GM21367 (cell line): Measurements from ENCODE around the gene ASMTL.
"Not testable (repeated sequence)": the region's sequence is repeated elsewhere in the genome, so short reads cannot be mapped to it uniquely, and the experiment has no call there.

Source experiments
- ATAC-seq: cut with Tn5 transposase; IDR thresholded peaks from one replicate; pipeline ENCODE4 v1.9.1; 2021; ENCODE audit not compliant: unreplicated experiment

Gene ASMTL

DNA sequence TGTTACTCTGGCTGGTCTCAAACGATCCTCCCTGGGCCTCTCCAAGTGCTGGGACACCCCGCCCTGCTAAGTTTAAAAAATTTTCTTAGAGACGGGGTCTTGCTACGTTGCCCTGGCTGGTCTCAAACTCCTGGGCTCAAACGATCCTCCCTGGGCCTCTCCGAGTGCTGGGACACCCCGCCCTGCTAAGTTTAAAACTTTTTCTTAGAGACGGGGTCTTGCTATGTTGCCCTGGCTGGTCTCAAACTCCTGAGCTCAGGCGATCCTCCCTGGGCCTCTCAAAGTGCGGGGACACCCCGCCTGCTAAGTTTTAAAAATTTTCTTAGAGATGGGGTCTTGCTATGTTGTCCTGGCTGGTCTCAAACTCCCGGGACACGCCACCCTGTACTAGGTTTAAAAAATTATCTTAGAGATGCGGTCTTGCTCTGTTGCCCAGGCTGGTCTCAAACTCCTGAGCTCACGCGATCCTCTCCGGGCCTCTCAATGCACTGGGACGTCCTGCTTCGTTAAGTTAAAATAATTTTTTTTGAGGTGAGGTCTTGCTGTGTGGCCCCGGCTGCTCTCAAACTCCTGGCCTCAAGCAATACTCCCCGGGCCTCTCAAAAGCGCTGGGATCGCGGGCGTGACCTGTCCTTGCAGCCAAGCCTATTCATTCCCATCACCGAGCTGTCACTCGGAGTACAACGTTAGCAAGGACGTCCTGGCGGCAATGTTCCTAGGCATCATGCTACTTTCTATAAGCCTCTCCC lies 61.9 kb downstream of the ASMTL start:
- no peak for ATAC-seq

DNA sequence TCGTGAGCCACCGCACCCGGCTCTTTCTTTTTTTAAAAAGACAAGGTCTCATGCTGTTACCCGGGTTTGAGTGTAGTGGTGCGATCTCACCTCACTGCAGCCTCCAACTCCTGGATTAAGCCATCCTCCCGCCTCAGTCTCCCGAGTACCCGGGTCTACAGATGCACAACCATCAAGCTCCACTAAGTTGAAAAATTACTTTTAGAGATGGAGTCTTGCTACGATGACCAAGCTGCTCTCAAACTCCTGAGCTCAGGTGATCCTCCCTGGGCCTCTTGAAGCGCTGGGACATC lies 62.8 kb downstream of the ASMTL start:
- ATAC-seq = no peak

DNA sequence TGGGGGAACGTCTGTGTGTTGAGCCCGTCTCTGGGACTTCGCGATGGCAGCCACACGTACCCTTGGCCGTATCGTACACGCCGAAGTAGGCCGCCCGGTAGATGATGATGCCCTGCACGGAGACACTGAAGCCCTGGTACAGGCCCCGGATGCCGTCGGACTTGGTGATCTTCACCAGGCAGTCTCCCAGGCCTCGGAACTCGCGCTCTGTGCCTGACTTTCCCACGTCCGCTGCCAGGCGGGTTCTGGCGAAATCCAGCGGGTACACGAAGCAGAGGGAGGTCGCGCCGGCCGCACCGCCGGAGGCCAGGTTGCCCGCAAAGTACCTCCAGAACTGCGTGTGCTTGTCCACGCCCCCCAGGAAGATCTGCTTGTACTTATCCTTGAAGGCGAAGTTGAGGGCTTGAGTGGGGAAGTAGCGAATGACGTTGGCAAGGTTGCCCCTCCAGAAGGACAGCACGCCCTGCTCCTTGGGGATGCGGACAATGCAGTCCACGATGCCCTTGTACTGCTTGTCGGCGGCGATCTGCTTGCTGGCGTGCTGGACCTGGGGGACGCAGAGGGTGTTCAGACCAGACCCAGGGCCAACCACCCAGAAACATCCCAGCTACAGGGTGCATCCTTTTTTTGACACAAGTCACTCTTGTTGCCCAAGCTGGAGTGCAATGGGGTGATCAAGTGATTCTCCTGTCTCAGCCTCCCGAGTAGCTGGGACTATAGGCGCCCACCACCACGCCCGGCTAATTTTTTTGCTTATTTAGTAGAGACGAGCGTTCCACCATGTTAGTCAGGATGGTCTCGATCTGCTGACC lies 63.3 kb downstream of the ASMTL start:
- ATAC-seq = no peak

DNA sequence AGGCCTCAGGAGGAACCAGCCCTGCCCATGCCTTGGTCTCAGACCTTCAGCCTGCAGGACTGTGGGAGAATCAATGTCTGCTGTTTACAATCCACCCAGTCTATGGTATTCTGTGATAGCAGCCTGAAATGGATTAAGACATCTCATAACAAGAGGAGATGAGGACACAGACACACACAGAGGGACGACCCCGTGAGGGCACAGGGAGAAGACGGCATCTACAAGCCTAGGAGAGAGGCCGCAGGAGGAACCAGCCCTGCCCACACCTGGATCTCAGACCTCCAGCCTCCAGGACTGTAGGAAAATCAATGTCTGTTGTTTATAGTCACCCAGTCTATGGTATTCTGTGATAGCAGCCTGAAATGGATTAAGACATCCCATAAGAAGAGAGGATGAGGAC lies 64.1 kb downstream of the ASMTL start:
- no peak for ATAC-seq

DNA sequence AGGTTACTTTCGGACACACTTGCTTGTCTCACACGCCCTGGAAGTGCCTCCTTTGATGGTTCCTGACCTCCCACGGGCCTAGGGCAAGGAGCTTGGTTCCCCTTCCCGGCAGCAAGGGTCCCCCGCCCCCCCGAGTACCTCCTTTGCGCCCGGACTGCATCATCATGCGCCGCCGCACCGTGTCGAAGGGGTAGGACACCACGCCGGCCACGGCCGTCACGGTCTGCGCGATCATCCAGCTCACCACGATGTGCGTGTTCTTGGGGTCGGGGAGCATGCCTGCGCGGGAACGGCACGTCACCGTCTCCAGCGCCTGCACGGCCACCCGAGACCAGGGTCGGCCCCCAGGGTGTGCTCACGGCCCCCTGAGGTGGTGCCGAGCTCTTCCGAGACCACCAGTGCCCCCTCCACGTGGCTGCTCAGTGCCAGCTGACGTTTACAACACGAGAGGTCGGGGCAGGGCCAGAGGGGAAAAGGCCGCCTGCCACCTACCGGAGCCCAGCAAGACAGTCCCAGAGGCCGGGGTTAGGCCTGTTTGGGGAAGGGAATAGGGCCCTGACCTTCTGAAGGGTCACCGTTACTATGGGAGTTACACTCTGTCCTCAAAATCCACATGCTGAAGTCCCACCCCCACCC lies 65.5 kb downstream of the ASMTL start:
- ATAC-seq = no peak

DNA sequence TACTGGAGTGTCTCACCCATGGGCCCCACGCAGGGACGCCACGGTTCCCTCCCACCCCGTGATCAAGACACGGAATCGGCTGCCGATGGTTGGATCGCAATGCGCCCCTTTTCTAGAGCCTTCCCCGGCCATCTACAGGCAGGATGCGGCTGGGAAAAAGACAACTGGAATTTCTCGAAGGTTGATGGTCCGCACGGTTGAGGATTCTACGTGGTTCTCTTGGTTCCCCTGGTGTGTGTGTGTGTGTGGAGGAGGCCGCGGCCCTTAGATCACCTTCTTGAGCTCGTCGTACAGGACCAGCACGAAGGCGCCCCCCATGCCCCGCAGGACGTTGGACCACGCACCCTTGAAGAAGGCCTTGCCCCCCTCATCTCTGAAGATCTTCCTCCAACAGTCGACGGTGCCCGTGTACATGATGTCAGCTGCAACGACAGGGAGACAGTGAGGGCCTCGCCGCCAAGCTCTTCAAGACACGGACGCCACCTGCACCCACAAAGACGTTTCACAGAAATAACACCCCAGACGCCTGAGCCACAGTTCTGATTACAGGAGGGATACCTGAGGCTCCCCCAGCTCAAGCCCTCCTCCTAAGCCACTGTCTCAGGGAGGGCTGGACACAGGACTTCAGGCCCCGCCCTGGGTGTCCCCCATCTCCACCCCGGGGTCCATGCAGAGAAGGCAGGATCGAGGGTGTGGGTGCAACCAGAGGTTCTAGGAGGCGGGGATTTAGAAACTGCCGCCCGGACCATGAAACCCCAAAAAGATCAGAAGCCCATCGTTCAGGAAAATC lies 66.2 kb downstream of the ASMTL start:
- no peak for ATAC-seq

DNA sequence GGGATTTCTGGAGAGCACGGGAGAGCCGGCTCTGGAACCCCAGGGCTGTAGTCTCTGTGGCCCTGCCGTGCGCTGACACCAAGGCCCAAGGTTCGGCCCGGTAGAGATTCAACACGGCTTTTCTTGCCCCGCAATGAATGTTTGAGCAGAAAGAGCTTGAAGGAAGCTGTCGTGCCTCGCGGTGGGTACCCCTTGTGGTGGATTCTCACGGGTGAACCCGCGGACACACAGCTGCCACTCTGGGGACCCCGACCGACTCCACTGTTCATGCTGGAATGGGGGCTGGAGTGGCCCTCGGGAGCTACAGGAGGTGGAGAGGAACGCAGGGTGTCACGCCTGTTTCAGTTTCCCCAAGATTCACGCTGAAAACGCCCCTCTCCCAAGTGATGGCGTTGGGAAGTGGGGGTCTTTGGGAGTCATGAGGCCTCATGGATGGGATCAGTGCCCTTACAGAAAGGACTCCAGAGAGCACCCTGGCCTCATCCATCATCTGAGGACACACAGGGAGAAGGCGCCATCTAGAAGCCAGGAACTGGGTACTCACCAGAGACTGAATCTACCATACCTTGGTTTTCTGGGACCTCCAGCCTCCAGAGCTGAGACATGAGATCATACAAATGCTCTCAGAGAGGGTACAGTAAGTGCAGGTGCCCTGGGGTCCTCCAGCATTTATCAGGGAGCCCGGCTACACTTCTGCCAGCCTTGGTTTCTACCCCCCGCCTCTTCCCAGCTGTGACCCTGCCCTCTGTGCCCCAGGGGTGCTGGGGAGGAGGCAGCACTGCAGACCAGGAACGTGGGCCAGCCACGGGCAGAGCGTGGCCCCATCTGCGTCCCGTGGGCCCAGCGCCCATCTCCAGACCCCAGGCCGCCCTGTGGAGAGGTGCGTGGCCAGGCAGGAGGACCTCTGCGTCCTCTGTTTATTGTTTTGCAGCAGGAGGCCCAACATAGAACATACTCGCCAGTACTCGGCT lies 67.2 kb downstream of the ASMTL start:
- no peak for ATAC-seq

DNA sequence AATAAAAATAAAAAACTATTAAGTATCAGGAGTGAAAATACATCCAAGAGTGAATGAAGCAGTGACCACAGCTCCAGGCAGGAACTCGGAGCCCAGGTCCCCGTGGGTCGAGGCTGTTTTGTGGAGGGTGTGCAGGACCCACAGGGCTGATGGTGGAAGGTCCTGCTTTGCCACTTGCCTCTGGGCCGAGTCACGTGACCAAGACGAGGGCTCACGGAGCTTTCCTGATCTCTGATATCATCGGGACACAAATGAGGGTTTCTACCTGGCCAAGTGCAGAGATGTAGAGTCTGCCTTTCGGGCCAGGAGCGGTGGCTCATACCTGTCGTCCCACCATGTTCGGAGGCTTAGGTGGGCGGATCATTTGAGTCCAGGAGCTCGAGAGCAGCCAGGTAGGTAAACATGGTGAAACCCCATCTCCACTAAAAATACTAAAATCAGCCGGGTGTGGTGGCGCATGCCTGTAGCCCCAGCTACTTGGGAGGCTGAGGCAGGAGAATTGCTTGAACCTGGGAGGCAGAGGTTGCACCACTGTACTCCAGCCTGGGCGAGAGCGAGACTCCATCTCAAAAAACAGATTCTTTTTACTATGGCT lies 68.0 kb downstream of the ASMTL start:
- ATAC-seq = no peak

DNA sequence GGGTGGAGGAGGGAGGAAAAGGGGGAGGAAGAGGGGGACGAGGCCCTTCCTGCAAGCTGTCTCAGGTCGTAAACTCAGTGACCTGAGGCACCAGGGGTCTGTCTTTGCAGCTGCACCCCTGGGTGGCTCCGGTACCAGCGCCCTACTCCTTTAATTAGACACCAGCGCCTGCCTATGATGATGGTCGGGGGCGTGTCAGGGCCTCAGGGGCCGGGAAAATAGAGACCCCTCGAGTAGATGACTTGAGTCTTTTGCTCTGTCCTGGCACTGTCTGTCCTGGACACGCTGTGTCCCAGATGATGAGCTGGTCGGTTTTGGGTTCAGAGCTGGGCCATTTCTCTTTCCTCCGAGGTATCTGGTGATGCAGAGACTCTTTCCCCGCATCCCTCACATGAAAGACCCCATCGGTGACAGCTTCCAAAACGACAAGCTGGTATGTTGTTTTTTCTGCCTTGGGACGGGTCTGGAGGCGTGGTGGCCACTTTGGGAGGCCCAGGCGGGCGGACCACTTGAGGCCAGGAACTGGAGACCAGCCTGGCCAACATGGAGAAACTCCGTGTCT lies 72.0 kb downstream of the ASMTL start:
- no peak for ATAC-seq

DNA sequence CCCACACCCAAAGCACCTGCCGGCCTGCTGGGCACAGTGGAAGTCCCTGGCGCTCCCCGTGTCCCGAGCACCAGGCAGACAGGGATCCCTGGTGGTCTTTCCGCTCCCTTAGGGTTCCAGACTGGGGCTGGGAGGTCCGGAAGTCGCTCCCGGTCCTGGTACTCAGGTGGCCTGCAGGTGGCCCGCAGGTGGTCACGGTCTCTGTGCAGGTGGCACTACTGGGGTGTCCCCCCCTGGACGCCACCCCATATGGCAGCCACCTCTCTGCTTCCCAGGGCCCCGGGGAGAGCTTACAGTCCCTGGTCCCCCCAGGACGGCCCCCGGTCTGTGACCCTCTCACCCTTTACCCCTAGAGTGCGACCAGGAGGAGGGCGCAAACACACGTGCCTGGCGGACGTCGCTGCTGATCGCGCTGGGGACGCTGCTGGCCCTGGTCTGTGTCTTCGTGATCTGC lies 74.4 kb downstream of the ASMTL start:
- ATAC-seq = no peak

DNA sequence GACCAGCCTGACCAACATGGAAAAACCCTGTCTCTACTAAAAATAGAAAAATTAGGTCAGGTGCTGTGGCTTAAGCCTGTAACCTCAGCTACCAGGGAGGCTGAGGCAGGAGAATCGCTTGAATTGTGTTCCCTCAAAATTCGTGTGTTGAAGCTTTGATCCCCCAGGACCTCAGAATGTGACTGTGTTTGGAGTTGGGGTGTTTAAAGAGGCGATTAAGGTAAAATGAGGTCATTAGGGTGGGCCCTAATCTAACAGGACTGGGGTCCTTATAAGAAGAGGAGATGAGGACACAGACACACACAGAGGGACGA lies 84.4 kb downstream of the ASMTL start:
- no peak for ATAC-seq

DNA sequence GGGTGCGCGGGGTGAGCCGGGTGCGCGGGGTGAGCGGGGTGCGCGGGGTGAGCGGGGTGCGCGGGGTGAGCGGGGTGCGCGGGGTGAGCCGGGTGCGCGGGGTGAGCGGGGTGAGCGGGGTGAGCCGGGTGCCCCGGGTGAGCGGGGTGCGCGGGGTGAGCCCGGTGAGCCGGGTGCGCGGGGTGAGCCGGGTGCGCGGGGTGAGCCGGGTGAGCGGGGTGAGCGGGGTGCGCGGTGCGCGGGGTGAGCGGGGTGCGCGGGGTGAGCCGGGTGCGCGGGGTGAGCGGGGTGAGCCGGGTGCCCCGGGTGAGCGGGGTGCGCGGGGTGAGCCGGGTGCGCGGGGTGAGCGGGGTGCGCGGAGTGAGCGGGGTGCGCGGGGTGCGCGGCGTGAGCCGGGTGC lies 86.3 kb downstream of the ASMTL start:
- ATAC-seq = not testable (repeated sequence)

DNA sequence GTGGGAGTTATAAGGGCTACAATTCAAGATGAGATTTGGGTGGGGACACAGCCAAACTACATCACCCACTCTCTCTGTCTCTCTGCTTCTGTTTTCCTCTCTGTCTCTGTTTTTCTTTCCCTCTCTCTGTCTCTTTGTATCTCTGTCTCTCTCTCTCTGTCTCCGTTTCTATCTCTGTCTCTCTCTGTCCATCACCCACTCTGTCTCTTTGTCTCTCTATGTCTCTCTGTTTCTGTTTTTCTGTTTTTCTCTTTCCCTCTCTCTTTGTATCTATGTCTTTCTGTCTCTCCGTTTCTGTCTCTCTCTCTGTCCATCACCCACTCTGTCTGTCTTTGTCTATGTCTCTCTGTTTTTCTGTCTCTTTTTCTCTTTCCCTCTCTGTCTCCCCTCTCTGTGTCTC lies 90.8 kb downstream of the ASMTL start:
- no peak for ATAC-seq

DNA sequence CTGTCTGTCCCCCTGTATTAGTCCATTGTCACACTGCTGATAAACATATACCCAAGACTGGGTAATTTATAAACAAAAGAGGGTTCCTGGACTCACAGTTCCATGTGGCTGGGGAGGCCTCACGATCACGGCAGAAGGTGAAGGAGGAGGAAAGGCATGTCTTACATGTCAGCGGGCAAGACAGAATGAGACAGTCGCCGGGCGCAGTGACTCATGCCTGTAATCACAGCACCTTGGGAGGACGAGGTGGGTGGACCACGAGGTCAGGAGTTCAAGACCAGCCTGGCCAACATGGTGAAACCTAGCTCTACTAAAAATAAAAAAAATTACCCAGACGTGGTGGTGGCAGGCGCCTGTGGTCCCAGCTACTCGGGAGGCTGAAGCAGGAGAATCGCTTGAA lies 91.4 kb downstream of the ASMTL start:
- no peak for ATAC-seq

DNA sequence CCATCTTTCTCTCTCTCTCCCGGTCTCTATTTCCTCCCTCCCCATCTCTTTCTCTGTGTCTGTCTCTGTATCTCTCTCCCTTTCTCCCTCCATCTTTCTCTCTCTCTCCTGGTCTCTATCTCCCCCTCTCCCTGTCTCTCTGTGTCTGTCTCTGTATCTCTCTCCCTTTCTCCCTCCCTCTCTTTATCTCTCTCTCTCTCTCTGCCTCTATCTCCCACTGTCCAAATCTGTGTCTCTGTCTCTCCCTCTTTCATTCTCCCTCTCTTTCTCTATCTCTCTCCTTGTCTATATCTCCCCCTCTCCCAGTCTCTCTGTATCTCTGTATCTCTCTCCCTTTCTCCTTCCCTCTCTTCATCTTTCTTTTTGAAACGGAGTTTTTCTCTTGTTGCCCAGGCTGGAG lies 92.5 kb downstream of the ASMTL start:
- no peak for ATAC-seq

DNA sequence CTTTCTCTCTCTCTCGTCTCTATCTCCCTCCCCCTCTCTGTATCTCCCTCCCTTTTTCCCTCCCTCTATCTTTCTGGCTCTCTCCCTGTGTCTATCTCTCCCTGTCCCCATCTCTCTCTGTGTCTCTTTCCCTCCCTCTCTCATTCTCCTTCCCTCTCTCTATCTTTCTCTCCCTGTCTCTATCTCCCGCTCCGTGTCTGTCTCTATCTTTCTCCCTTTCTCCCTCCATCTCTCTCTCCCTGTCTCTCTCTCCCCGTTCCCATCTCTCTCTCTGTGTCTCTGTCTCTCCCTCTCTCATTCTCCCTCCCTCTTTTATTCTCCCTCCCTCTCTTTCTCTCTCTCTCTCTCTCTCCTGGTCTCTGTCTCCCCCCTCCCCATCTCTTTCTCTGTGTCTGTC lies 93.2 kb downstream of the ASMTL start:
- no peak for ATAC-seq

DNA sequence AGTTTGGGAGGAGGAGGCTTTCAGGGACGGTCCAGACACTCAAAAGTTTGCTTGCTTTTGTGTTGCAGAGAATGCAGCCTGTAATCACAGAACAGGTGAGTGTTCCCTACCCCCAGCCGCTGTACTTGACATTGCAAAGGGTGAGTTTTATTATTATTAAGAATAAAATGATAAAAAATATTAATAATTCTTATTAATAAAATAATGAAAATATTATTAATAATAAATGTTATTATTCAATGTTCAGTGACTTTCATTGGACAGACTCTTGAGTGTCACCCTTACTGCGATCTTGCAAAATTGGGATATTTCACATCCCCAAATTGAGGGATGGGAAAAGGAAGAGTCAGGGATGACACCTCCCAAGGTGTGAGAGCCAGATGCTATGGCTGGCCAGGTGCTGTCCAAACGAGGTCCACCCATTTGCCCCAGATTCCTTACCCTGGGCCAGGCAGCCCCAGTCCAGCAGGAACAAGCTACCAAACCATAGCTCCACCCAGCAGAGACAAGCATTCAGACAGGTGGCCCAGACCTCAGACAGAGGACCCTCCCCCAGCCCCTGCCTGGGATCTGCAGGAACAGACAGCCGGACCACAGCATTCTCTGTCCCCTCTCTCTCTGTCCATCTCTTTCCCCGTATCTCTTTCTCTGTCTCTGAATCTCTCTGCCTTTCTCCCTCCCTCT lies 93.8 kb downstream of the ASMTL start:
- ATAC-seq = no peak

DNA sequence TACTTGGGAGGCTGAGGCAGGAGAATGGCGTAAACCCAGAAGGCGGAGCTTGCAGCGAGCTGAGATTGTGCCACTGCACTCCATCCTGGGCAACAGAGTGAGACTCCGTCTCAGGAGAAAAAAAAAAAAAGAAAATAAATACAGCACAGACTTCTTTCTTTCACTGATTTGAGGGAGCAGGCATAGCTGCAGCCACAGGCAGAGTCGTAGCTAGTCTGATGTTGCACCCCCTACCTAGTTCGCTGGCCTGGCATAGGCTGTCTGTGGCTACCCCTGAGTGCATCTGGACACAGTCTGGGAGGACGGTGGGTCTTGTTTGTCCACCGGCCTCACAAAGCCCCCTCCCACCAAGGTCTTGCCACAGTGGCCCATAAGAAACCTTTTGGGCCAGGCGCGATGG lies 94.7 kb downstream of the ASMTL start:
- ATAC-seq = no peak
